Measurements from ENCODE around the gene RABL3. TPM values are rescaled to one million over a fixed set of nuclear protein-coding genes. Genes with fewer than 3 reads are reported as not detected.
"Not testable (repeated sequence)": the region's sequence is repeated elsewhere in the genome, so short reads cannot be mapped to it uniquely, and the experiment has no call there.

RABL3 gene, protein sequence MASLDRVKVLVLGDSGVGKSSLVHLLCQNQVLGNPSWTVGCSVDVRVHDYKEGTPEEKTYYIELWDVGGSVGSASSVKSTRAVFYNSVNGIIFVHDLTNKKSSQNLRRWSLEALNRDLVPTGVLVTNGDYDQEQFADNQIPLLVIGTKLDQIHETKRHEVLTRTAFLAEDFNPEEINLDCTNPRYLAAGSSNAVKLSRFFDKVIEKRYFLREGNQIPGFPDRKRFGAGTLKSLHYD
- total RNA-seq = 17.0 to 22.5 TPM (median 17.1 TPM) in 3 replicates
- long read RNA-seq, transcript RABL3-201 (8 exons, 3,883 nt) = major isoform, 42 of 47 reads
- long read RNA-seq, partial matches to known transcripts = 1 of 47 reads
- long read RNA-seq, other reads (novel, unspliced or antisense) = 4 of 47 reads

GRCh38 chr3:120742198-120742848 is at the start of gene RABL3, which contains the start of gene GTF2E1:
TSS of gene RABL3 (minus strand) at chr3:120742516. CDS start at chr3:120742507, 9 bp downstream.
TSS of gene GTF2E1 (plus strand) at chr3:120742744. CDS start at chr3:120750553, 7,809 bp downstream.
- DNase-seq (ENCODE audit: low spot score) = peak; percentile 97
- peaks cover 3% of the 10 kb centered on the region for H3K36me3 Mint-ChIP-seq (ENCODE audit: low read depth)
- H3K4me1 Mint-ChIP-seq (ENCODE audit: low read depth) = peaks cover 24% of the 10 kb centered on the region
- H3K27ac Mint-ChIP-seq (ENCODE audit: unreplicated experiment) = peak within 1 kb of the TSS; percentile 99
- H3K9me3 Mint-ChIP-seq (ENCODE audit: low read depth) = peaks cover 2% of the 10 kb centered on the region
- H3K4me3 Mint-ChIP-seq (ENCODE audit: unreplicated experiment) = peak within 1 kb of the TSS; percentile 93
- TF ChIP-seq, protein P1, sequence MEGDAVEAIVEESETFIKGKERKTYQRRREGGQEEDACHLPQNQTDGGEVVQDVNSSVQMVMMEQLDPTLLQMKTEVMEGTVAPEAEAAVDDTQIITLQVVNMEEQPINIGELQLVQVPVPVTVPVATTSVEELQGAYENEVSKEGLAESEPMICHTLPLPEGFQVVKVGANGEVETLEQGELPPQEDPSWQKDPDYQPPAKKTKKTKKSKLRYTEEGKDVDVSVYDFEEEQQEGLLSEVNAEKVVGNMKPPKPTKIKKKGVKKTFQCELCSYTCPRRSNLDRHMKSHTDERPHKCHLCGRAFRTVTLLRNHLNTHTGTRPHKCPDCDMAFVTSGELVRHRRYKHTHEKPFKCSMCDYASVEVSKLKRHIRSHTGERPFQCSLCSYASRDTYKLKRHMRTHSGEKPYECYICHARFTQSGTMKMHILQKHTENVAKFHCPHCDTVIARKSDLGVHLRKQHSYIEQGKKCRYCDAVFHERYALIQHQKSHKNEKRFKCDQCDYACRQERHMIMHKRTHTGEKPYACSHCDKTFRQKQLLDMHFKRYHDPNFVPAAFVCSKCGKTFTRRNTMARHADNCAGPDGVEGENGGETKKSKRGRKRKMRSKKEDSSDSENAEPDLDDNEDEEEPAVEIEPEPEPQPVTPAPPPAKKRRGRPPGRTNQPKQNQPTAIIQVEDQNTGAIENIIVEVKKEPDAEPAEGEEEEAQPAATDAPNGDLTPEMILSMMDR (IDR thresholded peaks at IDR 0.05) = no peak
- no peaks in the 10 kb centered on the region for H3K27me3 Mint-ChIP-seq (ENCODE audit: low read depth)

GRCh38 chr3:120791913-120792312 is 49.6 kb upstream of the RABL3 start:
- Mint-ChIP-seq H3K9me3 (ENCODE audit: low read depth) (no peaks in the 10 kb centered on the region), H3K36me3 (ENCODE audit: low read depth) (no peaks in the 10 kb centered on the region), H3K27ac (ENCODE audit: unreplicated experiment) (no peak overlapping the region), H3K4me3 (ENCODE audit: unreplicated experiment) (no peak overlapping the region), H3K4me1 (ENCODE audit: low read depth) (peaks cover 13% of the 10 kb centered on the region), H3K27me3 (ENCODE audit: low read depth) (no peaks in the 10 kb centered on the region)
- DNase-seq (ENCODE audit: low spot score) = no peak
- TF ChIP-seq, protein P1 (IDR thresholded peaks at IDR 0.05) = no peak

- peaks cover 22% of the 10 kb centered on the region for H3K4me1 Mint-ChIP-seq (ENCODE audit: low read depth)
- no peak overlapping the region for H3K4me3 Mint-ChIP-seq (ENCODE audit: unreplicated experiment)
- H3K36me3 Mint-ChIP-seq (ENCODE audit: low read depth) = no peaks in the 10 kb centered on the region
- no peak for DNase-seq (ENCODE audit: low spot score)
- no peaks in the 10 kb centered on the region for H3K9me3 Mint-ChIP-seq (ENCODE audit: low read depth)
- no peaks in the 10 kb centered on the region for H3K27me3 Mint-ChIP-seq (ENCODE audit: low read depth)
- no peak overlapping the region for H3K27ac Mint-ChIP-seq (ENCODE audit: unreplicated experiment)
- TF ChIP-seq, protein P1 (IDR thresholded peaks at IDR 0.05) = no peak
Observed at GRCh38 chr3:120791010-120791409, 48.7 kb upstream of the RABL3 start.

DNA sequence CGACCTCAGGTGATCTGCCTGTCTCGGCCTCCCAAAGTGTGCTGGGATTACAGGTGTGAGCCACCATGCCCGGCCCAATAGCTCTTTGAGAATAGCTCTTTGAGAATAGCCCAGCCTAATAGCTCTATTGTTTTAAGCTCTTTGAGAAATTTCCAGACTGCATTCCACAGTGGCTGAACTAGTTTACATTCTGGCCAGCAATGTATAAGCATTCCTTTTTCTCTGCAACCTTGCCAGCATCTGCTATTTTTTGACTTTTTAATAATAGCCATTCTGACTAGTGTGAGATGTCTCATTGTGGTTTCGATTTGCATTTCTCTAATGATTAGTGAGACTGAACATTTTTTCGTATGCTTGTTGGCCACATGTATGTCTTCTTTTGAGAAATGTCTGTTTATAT is 43.5 kb upstream of the RABL3 start:
- H3K4me3 Mint-ChIP-seq (ENCODE audit: unreplicated experiment); H3K27ac Mint-ChIP-seq (ENCODE audit: unreplicated experiment); DNase-seq (ENCODE audit: low spot score); H3K36me3 Mint-ChIP-seq (ENCODE audit: low read depth); H3K27me3 Mint-ChIP-seq (ENCODE audit: low read depth); H3K9me3 Mint-ChIP-seq (ENCODE audit: low read depth): not testable (repeated sequence)
- peaks cover 23% of the 10 kb centered on the region for H3K4me1 Mint-ChIP-seq (ENCODE audit: low read depth)

DNA sequence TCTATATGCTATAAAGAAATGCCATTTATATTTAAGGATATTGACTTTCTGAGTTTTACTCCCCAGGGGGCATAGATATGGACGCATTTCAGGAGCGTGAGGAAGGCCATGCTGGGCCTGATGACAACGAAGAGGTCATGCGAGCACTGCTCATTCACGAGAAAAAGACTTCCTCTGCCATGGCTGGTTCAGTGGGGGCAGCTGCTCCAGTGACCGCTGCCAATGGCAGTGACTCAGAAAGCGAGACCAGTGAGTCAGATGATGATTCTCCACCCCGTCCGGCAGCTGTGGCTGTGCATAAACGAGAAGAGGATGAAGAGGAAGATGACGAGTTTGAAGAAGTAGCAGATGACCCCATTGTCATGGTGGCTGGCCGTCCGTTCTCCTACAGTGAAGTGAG is 38.7 kb upstream of the RABL3 start:
- H3K27me3 Mint-ChIP-seq (ENCODE audit: low read depth) = no peaks in the 10 kb centered on the region
- H3K36me3 Mint-ChIP-seq (ENCODE audit: low read depth) = peaks cover 11% of the 10 kb centered on the region
- peaks cover 29% of the 10 kb centered on the region for H3K4me1 Mint-ChIP-seq (ENCODE audit: low read depth)
- no peak overlapping the region for H3K4me3 Mint-ChIP-seq (ENCODE audit: unreplicated experiment)
- H3K9me3 Mint-ChIP-seq (ENCODE audit: low read depth) = no peaks in the 10 kb centered on the region
- TF ChIP-seq, protein P1 (IDR thresholded peaks at IDR 0.05) = no peak
- no peak for DNase-seq (ENCODE audit: low spot score)
- H3K27ac Mint-ChIP-seq (ENCODE audit: unreplicated experiment) = peak overlapping the region; percentile 88

All from chondrocyte (in vitro differentiated cells).